ENCODE measurements around the gene VMP1.
"Not testable (repeated sequence)": the region's sequence is repeated elsewhere in the genome, so short reads cannot be mapped to it uniquely, and the experiment has no call there.

VMP1 gene

GRCh38 chr17:59814685-59815084 is 107.2 kb downstream of the VMP1 start:
- DNase-seq: no peak

- no peak for DNase-seq
Measured at GRCh38 chr17:59815965-59816364, 108.5 kb downstream of the VMP1 start.

DNA sequence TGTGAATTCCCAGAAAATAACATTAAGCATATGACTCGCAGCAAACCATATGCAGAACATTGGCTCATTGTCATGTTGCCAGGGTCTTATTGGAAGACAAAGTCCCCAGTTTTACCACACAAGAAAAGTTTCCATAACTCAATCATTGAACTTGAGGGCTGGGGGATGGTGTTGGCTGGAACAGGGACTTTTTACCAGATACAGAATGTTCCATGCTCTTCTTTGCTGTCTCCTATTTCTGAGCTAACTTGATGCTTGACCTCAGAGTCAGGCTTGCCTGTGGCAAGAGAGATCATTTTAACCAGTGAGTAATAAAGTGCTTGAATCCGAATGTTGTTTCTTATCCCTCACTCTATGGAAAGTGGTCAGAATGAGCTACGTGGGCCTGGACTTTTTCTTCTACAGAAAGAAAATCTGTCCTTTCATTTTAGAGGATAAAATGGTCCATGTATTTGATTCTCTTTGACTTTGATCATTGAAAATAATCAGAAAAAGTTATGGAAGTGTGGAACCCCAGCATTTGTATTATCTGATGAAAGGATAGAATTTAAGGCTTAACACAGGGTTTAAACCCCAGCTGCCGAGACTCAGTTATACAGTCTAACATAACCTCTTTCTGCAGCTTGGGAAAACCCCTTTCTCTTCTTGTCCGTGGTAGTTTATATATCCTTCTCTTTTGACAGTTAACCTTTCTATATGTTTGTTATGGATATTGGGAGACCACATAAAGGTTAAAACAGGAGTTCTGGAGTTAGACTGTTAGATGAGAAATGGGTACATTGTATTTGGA is 118.3 kb downstream of the VMP1 start:
- DNase-seq: no peak

GRCh38 chr17:59826706-59827453 is 119.4 kb downstream of the VMP1 start:
- no peak for DNase-seq

DNA sequence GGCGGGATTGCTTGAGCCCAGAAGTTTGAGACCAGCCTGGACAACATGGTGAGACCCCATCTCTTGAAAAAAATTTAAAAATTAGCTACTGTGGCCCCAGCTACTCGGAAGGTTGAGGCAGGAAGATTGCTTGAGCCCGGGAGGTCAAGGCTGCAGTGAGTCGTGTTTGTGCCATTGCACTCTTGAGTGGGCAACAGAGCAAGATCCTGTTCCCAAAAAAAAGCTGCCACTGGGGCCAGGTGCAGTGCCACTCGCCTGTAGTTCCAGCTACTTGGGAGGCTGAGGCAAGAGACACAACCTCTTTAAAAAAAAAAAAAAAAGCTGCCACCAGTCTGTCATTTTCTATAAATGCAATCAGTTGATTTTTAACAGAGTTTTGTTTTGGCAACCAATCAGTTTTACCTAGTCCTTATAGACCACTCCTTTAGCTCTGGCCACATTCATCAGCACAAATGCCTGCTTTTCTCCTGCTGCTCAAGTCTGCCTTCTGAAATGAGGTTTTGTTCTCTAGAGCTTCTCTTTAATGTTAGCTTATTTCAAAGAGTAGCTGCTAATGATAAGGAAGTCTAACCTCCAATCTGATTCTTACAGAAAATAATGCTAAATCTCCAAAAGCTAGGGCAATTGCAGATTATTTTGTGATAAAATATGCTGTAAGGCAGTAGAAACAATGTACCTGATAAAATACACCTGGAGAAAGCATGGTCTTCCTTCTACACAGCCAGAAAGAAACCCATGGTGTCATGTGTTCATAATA is 120.4 kb downstream of the VMP1 start:
- no peak for DNase-seq

- DNase-seq: no peak
Measured at GRCh38 chr17:59828478-59828760, 121.0 kb downstream of the VMP1 start.

- not testable (repeated sequence) for DNase-seq
Measured at GRCh38 chr17:59828819-59829216, 121.4 kb downstream of the VMP1 start.

DNA sequence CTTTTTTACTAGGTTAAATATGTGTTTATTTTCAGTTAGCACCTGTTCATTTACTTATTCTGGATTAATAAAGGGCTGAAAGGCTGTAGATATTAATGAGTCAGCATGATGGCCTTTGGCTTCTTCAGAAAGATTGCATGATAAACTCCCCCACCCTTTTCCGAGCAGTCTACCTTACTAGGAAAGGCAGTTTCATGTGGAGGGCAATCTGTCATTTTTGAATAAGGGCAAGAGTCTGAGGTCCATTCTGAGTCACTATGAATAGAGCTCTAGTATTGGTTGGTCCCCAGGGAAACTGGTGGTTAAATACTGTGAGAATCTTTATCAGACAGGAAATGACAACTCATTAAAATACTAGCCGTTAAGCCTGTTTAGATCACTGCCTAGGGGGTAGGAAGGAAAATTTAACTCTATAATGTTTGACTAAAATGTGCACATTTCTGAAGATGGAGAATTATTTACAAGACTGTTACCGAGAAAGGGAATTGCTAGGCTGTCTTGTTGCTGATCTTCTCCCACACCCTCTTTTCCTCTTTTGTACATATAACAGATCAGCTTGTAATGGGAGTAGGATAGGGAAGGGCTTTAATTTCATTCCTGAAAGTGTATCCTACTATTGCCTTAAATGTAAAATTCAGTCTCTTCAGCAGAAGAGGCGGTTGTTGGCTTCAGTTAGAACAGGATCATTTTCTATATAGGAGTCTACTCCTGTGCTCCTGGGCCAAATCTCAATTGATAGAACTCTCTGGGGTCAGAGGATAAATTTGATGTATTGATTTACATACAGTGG is 122.0 kb downstream of the VMP1 start:
- peak; percentile 86 for DNase-seq

GRCh38 chr17:59830007-59830630 is 122.7 kb downstream of the VMP1 start:
- no peak for DNase-seq

DNA sequence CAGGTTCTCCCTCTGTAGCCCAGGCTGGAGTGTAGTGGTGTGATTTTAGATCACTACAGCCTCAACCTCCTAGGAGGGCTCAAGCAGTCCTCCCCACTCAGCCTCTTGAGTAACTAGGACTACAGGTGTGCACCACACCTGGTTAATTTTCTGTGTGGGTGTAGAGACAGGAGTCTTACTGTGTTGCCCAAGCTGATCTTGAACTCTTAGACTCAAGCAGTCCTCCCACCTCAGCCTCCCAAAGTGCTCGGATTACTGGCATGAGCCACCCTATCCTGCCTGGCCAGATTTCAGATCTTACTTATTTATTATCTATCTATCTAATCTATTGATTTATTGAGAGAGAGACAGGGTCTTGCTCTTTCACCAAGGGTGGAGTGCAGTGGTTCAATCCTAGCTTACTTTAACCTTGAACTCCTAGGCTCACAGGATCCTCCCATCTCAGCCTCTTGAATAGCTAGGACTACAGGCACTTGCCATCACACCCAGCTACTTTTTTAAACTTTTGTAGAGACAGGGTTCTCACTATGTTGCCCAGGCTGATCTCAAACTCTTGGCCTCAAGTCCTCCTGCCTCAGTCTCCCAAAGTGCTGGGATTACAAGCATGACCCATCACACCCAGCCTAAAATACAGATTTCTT is 123.5 kb downstream of the VMP1 start:
- DNase-seq: no peak

DNA sequence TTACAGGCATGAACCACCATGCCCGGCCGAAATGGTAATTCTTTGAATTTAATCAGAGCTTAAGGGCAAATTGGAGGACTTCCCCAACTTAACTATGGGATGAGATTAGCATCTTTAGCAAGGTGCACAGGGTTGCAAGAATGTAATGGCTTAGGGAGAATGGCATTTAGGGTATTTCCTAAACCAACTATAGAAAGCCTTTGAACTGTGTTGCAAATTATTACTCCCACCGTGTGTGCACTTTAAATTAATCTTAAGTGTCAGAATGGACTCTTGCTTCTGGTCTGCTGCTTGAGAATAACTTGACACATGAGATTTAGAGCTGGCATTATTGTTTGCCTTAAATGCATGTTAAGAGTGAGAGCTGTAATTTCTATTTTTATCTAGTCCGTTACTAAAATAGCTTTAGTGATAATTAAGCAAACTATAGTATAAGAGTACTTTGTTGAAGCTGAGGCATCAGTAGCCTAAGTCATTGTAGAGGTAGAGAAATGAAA is 125.5 kb downstream of the VMP1 start:
- no peak for DNase-seq

DNA sequence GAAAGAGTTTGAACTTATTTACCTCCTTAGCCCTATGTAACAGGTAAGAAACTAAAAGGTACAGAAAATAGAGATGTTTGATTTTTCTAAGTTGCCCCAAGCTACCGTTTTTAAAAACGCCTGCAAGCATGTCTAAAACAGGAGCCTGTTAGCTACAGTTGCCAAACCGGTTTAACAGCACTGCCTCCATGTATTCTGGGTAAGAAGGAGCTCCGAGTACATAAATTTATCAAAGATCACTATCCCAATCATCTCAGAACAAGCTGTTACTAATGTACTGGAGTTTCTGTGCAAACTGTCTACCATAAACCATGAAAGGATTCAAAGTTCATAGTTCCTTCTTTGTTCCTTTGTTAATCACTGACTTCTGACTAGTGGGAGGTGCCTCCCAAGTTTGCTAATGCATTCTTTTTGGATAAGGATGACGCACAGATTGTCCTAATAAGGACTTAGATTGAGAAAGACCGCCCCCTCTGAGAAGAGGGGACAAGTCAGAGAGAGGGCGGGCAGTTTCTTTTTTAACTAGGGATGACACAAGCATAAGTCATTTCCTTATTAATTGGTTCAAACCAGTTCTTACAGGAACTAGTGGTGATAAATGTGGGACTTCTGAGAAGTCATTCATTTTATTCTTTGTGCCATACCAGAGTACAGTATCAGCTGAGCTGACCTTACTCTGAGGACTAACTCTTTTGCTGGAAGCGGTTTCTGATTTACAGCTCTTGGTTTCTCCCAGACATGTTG is 130.0 kb downstream of the VMP1 start:
- peak; percentile 98 for DNase-seq

- DNase-seq: no peak
Measured at GRCh38 chr17:59838052-59838916, 130.8 kb downstream of the VMP1 start.

GRCh38 chr17:59839651-59840328 is 132.3 kb downstream of the VMP1 start:
- DNase-seq: no peak

DNA sequence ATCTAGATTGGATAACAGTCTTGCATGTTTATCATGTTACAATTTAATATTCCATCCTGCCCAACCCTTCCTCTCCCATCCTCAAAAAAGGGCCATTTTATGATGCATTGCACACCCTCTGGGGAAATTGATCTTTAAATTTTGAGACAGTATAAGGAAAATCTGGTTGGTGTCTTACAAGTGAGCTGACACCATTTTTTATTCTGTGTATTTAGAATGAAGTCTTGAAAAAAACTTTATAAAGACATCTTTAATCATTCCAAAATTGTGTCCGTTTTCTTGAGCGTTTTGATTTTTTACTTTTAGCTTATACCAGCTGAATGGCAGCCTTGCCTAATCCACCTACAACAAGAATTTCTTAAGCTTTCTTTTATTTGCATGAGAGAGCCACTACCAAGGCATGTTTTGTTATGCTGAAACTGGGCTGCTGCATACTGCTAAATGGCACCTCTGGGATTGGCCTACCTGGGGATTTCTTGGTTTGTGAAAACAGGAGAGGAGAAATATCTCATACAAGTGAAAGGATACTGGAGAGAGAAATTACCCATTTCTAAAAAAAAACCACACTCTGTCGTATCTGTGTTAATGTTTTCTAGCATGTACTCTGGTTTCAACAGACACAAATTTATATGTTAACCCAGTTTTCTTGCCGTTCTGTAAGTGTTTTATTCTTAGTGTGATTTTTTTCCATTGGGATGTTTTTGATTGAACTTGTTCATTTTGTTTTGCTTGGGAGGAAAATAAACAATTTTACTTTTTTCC is 133.1 kb downstream of the VMP1 start:
- DNase-seq: no peak

GRCh38 chr17:59841091-59841881 is 133.8 kb downstream of the VMP1 start:
- DNase-seq: not testable (repeated sequence)

DNA sequence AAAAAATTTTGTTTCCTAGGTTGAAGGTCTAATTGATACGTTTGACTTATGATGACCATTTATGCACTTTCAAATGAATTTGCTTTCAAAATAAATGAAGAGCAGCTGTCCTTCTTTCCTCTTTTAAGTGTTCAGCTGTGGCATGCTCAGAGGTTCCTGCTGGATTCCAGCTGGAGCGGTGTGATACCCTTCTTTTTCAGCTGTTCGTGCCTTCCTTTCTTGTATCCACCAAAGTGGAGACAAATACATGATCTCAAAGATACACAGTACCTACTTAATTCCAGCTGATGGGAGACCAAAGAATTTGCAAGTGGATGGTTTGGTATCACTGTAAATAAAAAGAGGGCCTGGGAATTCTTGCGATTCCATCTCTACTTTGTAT is 134.4 kb downstream of the VMP1 start:
- DNase-seq: not testable (repeated sequence)
